GM18519 (cell line): ENCODE measurements around the gene VAC14.

Experiments
- ATAC-seq: cut with Tn5 transposase; IDR thresholded peaks from one replicate; pipeline ENCODE4 v1.9.1; 2021; ENCODE audit warnings: mild to moderate bottlenecking, moderate library complexity; ENCODE audit not compliant: unreplicated experiment, low FRiP score

Gene VAC14

GRCh38 chr16:70696952-70697593 lies 103.9 kb downstream of the VAC14 start:
- no peak for ATAC-seq

GRCh38 chr16:70696355-70696754 lies 104.6 kb downstream of the VAC14 start:
- ATAC-seq, result no peak

GRCh38 chr16:70695331-70696070 lies 105.5 kb downstream of the VAC14 start:
- ATAC-seq, result no peak

- no peak for ATAC-seq
Observed at GRCh38 chr16:70694868-70695218, 106.1 kb downstream of the VAC14 start.

GRCh38 chr16:70694088-70694867 lies 106.7 kb downstream of the VAC14 start:
- no peak for ATAC-seq

GRCh38 chr16:70692873-70693671 lies 107.9 kb downstream of the VAC14 start:
- ATAC-seq, result no peak

GRCh38 chr16:70692130-70692872 lies 108.7 kb downstream of the VAC14 start:
- no peak for ATAC-seq

GRCh38 chr16:70691223-70692129 lies 109.5 kb downstream of the VAC14 start:
- no peak for ATAC-seq

GRCh38 chr16:70689970-70690891 lies 110.7 kb downstream of the VAC14 start:
- ATAC-seq, result no peak

- no peak for ATAC-seq
Observed at GRCh38 chr16:70689035-70689969, 111.7 kb downstream of the VAC14 start.

GRCh38 chr16:70688246-70688742 lies 112.7 kb downstream of the VAC14 start:
- ATAC-seq, result no peak

GRCh38 chr16:70687671-70688245 lies 113.2 kb downstream of the VAC14 start:
- no peak for ATAC-seq

- no peak for ATAC-seq
Observed at GRCh38 chr16:70687102-70687511, 113.9 kb downstream of the VAC14 start.

- ATAC-seq, result no peak
Observed at GRCh38 chr16:70686376-70687101, 114.4 kb downstream of the VAC14 start.

- no peak for ATAC-seq
Observed at GRCh38 chr16:70685938-70686375, 115.0 kb downstream of the VAC14 start, which contains the start of gene MTSS2. TSS of gene MTSS2 (minus strand) at chr16:70686053. CDS start at chr16:70685791, 262 bp downstream.
